Tibial nerve (tissue), 4 donors: ENCODE measurements around the gene AP1M2.

Experiments
- EP300 ChIP-seq, 2 donors: sonication (generic); formaldehyde crosslinking; IDR thresholded peaks; one replicate each; pipeline ENCODE4 v1.6.1; 2017; ENCODE audit warnings: antibody characterized with exemption in 2 of 2, mild to moderate bottlenecking in 1 of 2
- POLR2A ChIP-seq, 2 donors: fragments of 450-650 bp; IDR thresholded peaks; one replicate each; pipeline ENCODE4 v1.6.1; 2017; ENCODE audit warnings: antibody characterized with exemption in 2 of 2, mild to moderate bottlenecking in 2 of 2, moderate library complexity in 2 of 2
- TF ChIP-seq, protein P1 (sequence below), 5 experiments: fragments of 200-600 bp in 3 of 5; fragments of 450-650 bp in 2 of 5; sonication (generic) in 3 of 5; IDR thresholded peaks; one replicate each; pipeline ENCODE4 v1.5.1; 2016 to 2019; ENCODE audit warnings: antibody characterized with exemption in 5 of 5, mild to moderate bottlenecking in 3 of 5, moderate library complexity in 2 of 5

DNA sequence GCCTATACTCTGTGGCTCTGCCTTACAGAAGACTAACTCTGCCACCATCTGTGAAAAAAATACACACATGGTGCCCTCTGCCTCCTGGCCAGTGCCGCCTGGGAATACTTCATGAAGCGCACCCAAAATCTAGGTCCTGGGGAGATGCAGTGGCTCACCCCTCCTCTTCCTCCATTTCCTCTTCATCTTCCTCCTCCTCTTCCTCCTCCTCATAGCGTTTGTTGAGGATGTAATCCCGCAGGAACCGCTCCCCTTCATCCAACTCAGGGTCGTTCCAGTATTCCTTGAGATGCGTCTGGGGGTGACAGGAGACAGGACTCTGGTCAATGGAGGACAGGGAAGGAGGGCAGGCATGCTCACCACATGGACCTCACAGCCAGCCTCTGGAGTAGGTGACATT, 27.0 kb downstream of the AP1M2 start:
- TF ChIP-seq, protein P1, sequence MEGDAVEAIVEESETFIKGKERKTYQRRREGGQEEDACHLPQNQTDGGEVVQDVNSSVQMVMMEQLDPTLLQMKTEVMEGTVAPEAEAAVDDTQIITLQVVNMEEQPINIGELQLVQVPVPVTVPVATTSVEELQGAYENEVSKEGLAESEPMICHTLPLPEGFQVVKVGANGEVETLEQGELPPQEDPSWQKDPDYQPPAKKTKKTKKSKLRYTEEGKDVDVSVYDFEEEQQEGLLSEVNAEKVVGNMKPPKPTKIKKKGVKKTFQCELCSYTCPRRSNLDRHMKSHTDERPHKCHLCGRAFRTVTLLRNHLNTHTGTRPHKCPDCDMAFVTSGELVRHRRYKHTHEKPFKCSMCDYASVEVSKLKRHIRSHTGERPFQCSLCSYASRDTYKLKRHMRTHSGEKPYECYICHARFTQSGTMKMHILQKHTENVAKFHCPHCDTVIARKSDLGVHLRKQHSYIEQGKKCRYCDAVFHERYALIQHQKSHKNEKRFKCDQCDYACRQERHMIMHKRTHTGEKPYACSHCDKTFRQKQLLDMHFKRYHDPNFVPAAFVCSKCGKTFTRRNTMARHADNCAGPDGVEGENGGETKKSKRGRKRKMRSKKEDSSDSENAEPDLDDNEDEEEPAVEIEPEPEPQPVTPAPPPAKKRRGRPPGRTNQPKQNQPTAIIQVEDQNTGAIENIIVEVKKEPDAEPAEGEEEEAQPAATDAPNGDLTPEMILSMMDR (IDR thresholded peaks at IDR 0.05), result no peak
- no peak for TF ChIP-seq EP300 (IDR thresholded peaks at IDR 0.05)
- no peak for TF ChIP-seq POLR2A (IDR thresholded peaks at IDR 0.05)
